Fibroblast of lung (primary cell): ENCODE data around the gene PDXK. TPM values are rescaled to one million over a fixed set of nuclear protein-coding genes. Genes with fewer than 3 reads are reported as not detected.

Source experiments
- DNase-seq, 2 donors: peaks; one replicate each; pipeline versions ENCODE4 v3.0.0 to v3.0.0-alpha.2; 2010; ENCODE audit warnings: low read depth in 2 of 2
- H2AFZ ChIP-seq: 2 replicates; pipeline ENCODE4 v1.5.1; 2012; ENCODE audit warnings: low read length, control low read depth, inconsistent platforms
- H3K27ac ChIP-seq: 2 replicates; pipeline ENCODE4 v1.5.1; 2011; ENCODE audit warnings: low read length, control low read depth; ENCODE audit not compliant: insufficient read depth
- H3K27me3 ChIP-seq: 2 replicates; pipeline ENCODE4 v1.5.1; 2011; ENCODE audit warnings: mild to moderate bottlenecking, low read length; ENCODE audit not compliant: control insufficient read depth, insufficient read depth
- H3K36me3 ChIP-seq: 2 replicates; pipeline ENCODE4 v1.5.1; 2011; ENCODE audit warnings: low read length; ENCODE audit not compliant: control insufficient read depth, insufficient read depth
- H3K4me1 ChIP-seq: 2 replicates; pipeline ENCODE4 v1.5.1; 2011; ENCODE audit warnings: low read length; ENCODE audit not compliant: control insufficient read depth, insufficient read depth; ENCODE audit errors: extremely low read depth
- H3K4me2 ChIP-seq: 2 replicates; pipeline ENCODE4 v1.5.1; 2011; ENCODE audit warnings: low read length, control low read depth; ENCODE audit not compliant: insufficient read depth; ENCODE audit errors: extremely low read depth
- H3K4me3 ChIP-seq, 4 experiments: fragments of 200-600 bp in 1 of 4; sonication (generic) in 1 of 4; replicated peaks in 1 of 4; 2 replicates each; pipeline ENCODE4 v1.5.1; 2011 to 2016; ENCODE audit warnings: low read length in 4 of 4, low read depth in 3 of 4, mild to moderate bottlenecking in 3 of 4, control low read depth in 2 of 4, inconsistent platforms in 1 of 4, mixed read lengths in 1 of 4; ENCODE audit not compliant: insufficient read depth in 1 of 4; ENCODE audit errors: control extremely low read depth in 1 of 4
- H3K79me2 ChIP-seq: 2 replicates; pipeline ENCODE4 v1.5.1; 2012; ENCODE audit warnings: mild to moderate bottlenecking, low read length, inconsistent platforms; ENCODE audit not compliant: control insufficient read depth, insufficient read depth
- H3K9ac ChIP-seq: 2 replicates; pipeline ENCODE4 v1.5.1; 2011; ENCODE audit warnings: mild to moderate bottlenecking, low read length, control low read depth; ENCODE audit not compliant: insufficient read depth
- H3K9me3 ChIP-seq: 2 replicates; pipeline ENCODE4 v1.5.1; 2012; ENCODE audit warnings: low read depth, low read length; ENCODE audit not compliant: control insufficient read depth, insufficient read depth
- H4K20me1 ChIP-seq: 2 replicates; pipeline ENCODE4 v1.5.1; 2011; ENCODE audit warnings: low read length; ENCODE audit not compliant: control insufficient read depth, insufficient read depth; ENCODE audit errors: extremely low read depth
- EZH2 ChIP-seq: IDR thresholded peaks from 2 replicates; pipeline ENCODE4 v1.5.1; 2012; ENCODE audit warnings: low read length, control low read depth, mild to moderate bottlenecking; ENCODE audit errors: missing control alignments
- polyA plus RNA-seq, 2 donors: library from polyadenylated mRNA; depleted of rRNA in 1 of 2; stranded (reverse) in 1 of 2; unstranded in 1 of 2; fragments of >200 nt; gene quantifications; 2 replicates each; pipeline ENCODE4 v1.2.1, GENCODE V29; 2011 to 2012; ENCODE audit warnings: missing spikeins in 1 of 2
- total RNA-seq: library from RNA; depleted of rRNA; stranded (reverse); fragments of >200 nt; gene quantifications from 2 replicates; pipeline ENCODE4 v1.2.1, GENCODE V29; 2014
- TF ChIP-seq, protein P1 (sequence below), 2 donors: IDR thresholded peaks in 1 of 2; conservative IDR thresholded peaks in 1 of 2; 1 replicate in 1 of 2; 2 replicates in 1 of 2; pipeline ENCODE4 v1.5.1; 2011 to 2012; ENCODE audit warnings: low read length in 2 of 2, control low read depth in 1 of 2, inconsistent platforms in 1 of 2, low read depth in 1 of 2, mild to moderate bottlenecking in 1 of 2

PDXK gene
- total and polyA plus RNA-seq, 2 donors (not counting 1 experiment from before 2014, with no cell fraction given), result 47.4 to 146 TPM

GRCh38 chr21:43779660-43780059 is 60.7 kb downstream of the PDXK start:
- Histone ChIP-seq H3K4me3 (no peak overlapping the region), H3K36me3 (no peaks in the 10 kb centered on the region), H3K4me1 (no peaks in the 10 kb centered on the region), H4K20me1 (no peaks in the 10 kb centered on the region), H3K9me3 (no peaks in the 10 kb centered on the region), H3K27ac (no peak overlapping the region), H3K27me3 (no peaks in the 10 kb centered on the region), H3K9ac (no peak overlapping the region), H3K79me2 (peaks cover 13% of the 10 kb centered on the region), H3K4me2 (no peak overlapping the region), H2AFZ (no peak overlapping the region)
- no peak for DNase-seq
- no peak for TF ChIP-seq EZH2
- TF ChIP-seq, protein P1, sequence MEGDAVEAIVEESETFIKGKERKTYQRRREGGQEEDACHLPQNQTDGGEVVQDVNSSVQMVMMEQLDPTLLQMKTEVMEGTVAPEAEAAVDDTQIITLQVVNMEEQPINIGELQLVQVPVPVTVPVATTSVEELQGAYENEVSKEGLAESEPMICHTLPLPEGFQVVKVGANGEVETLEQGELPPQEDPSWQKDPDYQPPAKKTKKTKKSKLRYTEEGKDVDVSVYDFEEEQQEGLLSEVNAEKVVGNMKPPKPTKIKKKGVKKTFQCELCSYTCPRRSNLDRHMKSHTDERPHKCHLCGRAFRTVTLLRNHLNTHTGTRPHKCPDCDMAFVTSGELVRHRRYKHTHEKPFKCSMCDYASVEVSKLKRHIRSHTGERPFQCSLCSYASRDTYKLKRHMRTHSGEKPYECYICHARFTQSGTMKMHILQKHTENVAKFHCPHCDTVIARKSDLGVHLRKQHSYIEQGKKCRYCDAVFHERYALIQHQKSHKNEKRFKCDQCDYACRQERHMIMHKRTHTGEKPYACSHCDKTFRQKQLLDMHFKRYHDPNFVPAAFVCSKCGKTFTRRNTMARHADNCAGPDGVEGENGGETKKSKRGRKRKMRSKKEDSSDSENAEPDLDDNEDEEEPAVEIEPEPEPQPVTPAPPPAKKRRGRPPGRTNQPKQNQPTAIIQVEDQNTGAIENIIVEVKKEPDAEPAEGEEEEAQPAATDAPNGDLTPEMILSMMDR (conservative IDR thresholded peaks at IDR 0.05 in 1 of 2, IDR thresholded peaks at IDR 0.05 in 1 of 2; ENCODE audit: low read depth in 1 of 2, low read length in 2 of 2), result no peak

- no peak overlapping the region for H3K4me3 ChIP-seq
- no peaks in the 10 kb centered on the region for H3K4me1 ChIP-seq
- H3K9ac ChIP-seq, result no peak overlapping the region
- H3K79me2 ChIP-seq, result no peaks in the 10 kb centered on the region
- no peak for DNase-seq
- no peaks in the 10 kb centered on the region for H3K9me3 ChIP-seq
- H3K36me3 ChIP-seq, result no peaks in the 10 kb centered on the region
- no peaks in the 10 kb centered on the region for H4K20me1 ChIP-seq
- no peaks in the 10 kb centered on the region for H3K27me3 ChIP-seq
- H3K27ac ChIP-seq, result no peak overlapping the region
- TF ChIP-seq EZH2, result no peak
- TF ChIP-seq, protein P1 (conservative IDR thresholded peaks at IDR 0.05 in 1 of 2, IDR thresholded peaks at IDR 0.05 in 1 of 2; ENCODE audit: low read depth in 1 of 2, low read length in 2 of 2), result no peak
- H3K4me2 ChIP-seq, result no peak overlapping the region
- H2AFZ ChIP-seq, result no peak overlapping the region
Measured at GRCh38 chr21:43781846-43782245, 62.9 kb downstream of the PDXK start.

GRCh38 chr21:43782431-43783097 is 63.6 kb downstream of the PDXK start:
- H3K79me2 ChIP-seq, result no peaks in the 10 kb centered on the region
- H3K9ac ChIP-seq, result no peak overlapping the region
- no peaks in the 10 kb centered on the region for H3K4me1 ChIP-seq
- no peaks in the 10 kb centered on the region for H3K27me3 ChIP-seq
- H3K4me3 ChIP-seq, result no peak overlapping the region
- no peak for DNase-seq
- no peak overlapping the region for H3K27ac ChIP-seq
- H3K9me3 ChIP-seq, result no peaks in the 10 kb centered on the region
- TF ChIP-seq EZH2, result no peak
- TF ChIP-seq, protein P1 (conservative IDR thresholded peaks at IDR 0.05 in 1 of 2, IDR thresholded peaks at IDR 0.05 in 1 of 2; ENCODE audit: low read depth in 1 of 2, low read length in 2 of 2), result no peak
- no peaks in the 10 kb centered on the region for H3K36me3 ChIP-seq
- no peak overlapping the region for H3K4me2 ChIP-seq
- no peak overlapping the region for H2AFZ ChIP-seq
- no peaks in the 10 kb centered on the region for H4K20me1 ChIP-seq
